Muscle layer of duodenum (tissue), 2 donors: ENCODE measurements around the gene SHROOM3.

Experiments used
- H3K27ac ChIP-seq: one replicate; pipeline ENCODE4 v1.7.0; 2013; ENCODE audit warnings: mild to moderate bottlenecking, low read length
- H3K27me3 ChIP-seq: one replicate; pipeline ENCODE4 v1.7.0; 2013; ENCODE audit warnings: low read depth, mild to moderate bottlenecking, control low read depth, low read length
- H3K36me3 ChIP-seq, 2 donors: one replicate each; pipeline ENCODE4 v1.7.0; 2013; ENCODE audit warnings: low read length in 2 of 2, control low read depth in 1 of 2, mild to moderate bottlenecking in 1 of 2; ENCODE audit not compliant: insufficient read depth in 2 of 2, control insufficient read depth in 1 of 2
- H3K4me1 ChIP-seq, 2 donors: one replicate each; pipeline ENCODE4 v1.7.0; 2013; ENCODE audit warnings: low read length in 2 of 2, mild to moderate bottlenecking in 2 of 2, control low read depth in 1 of 2, moderate library complexity in 1 of 2; ENCODE audit not compliant: insufficient read depth in 2 of 2, control insufficient read depth in 1 of 2
- H3K4me3 ChIP-seq, 2 donors: one replicate each; pipeline ENCODE4 v1.7.0; 2013; ENCODE audit warnings: low read length in 2 of 2, low read depth in 1 of 2, mild to moderate bottlenecking in 1 of 2
- H3K9me3 ChIP-seq, 2 donors: one replicate each; pipeline ENCODE4 v1.7.0; 2013; ENCODE audit warnings: low read length in 2 of 2, control low read depth in 1 of 2, mild to moderate bottlenecking in 1 of 2; ENCODE audit not compliant: control insufficient read depth in 1 of 2
- donor health status: healthy.

The SHROOM3 gene

GRCh38 chr4:76526585-76526990 lies 91.6 kb downstream of the SHROOM3 start:
- H3K9me3 ChIP-seq, result no peaks in the 10 kb centered on the region
- no peaks in the 10 kb centered on the region for H3K4me1 ChIP-seq
- no peak overlapping the region for H3K4me3 ChIP-seq
- H3K27ac ChIP-seq, result peak overlapping the region; percentile 34
- no peaks in the 10 kb centered on the region for H3K27me3 ChIP-seq
- no peaks in the 10 kb centered on the region for H3K36me3 ChIP-seq

- no peaks in the 10 kb centered on the region for H3K9me3 ChIP-seq
- H3K27me3 ChIP-seq, result no peaks in the 10 kb centered on the region
- H3K27ac ChIP-seq, result no peak overlapping the region
These were observed 92.6 kb downstream of the SHROOM3 start for GRCh38 chr4:76527666-76528065.

GRCh38 chr4:76531597-76531996 lies 96.6 kb downstream of the SHROOM3 start:
- Histone ChIP-seq H3K27ac (no peak overlapping the region), H3K9me3 (no peaks in the 10 kb centered on the region), H3K4me1 (peaks cover 0 to 10% of the 10 kb centered on the region in 2 donors), H3K36me3 (no peaks in the 10 kb centered on the region), H3K27me3 (no peaks in the 10 kb centered on the region), H3K4me3 (no peak overlapping the region)

More at GRCh38 chr4:76527666-76528065, 92.6 kb downstream of the SHROOM3 start:
- H3K4me3 ChIP-seq, result no peak overlapping the region
- H3K36me3 ChIP-seq, result no peaks in the 10 kb centered on the region
- peaks cover 0 to 3% of the 10 kb centered on the region in 2 donors for H3K4me1 ChIP-seq

- Histone ChIP-seq H3K36me3 (no peaks in the 10 kb centered on the region), H3K4me3 (no peak overlapping the region), H3K27ac (no peak overlapping the region), H3K27me3 (no peaks in the 10 kb centered on the region), H3K9me3 (no peaks in the 10 kb centered on the region), H3K4me1 (peaks cover 0 to 10% of the 10 kb centered on the region in 2 donors)
These were observed 97.8 kb downstream of the SHROOM3 start for GRCh38 chr4:76532805-76533204.

- H3K27me3 ChIP-seq, result no peaks in the 10 kb centered on the region
- H3K4me1 ChIP-seq, result peaks cover 0 to 10% of the 10 kb centered on the region in 2 donors
- H3K4me3 ChIP-seq, result no peak overlapping the region
- H3K36me3 ChIP-seq, result no peaks in the 10 kb centered on the region
- no peaks in the 10 kb centered on the region for H3K9me3 ChIP-seq
- H3K27ac ChIP-seq, result no peak overlapping the region
These were observed 98.3 kb downstream of the SHROOM3 start for GRCh38 chr4:76533314-76533713.

GRCh38 chr4:76535603-76536372 lies 100.8 kb downstream of the SHROOM3 start:
- Histone ChIP-seq H3K36me3 (no peaks in the 10 kb centered on the region), H3K4me1 (peaks cover 0 to 10% of the 10 kb centered on the region in 2 donors), H3K27ac (no peak overlapping the region), H3K27me3 (no peaks in the 10 kb centered on the region), H3K4me3 (no peak overlapping the region), H3K9me3 (no peaks in the 10 kb centered on the region)

GRCh38 chr4:76536373-76536689 lies 101.3 kb downstream of the SHROOM3 start:
- Histone ChIP-seq H3K4me1 (peaks cover 0 to 10% of the 10 kb centered on the region in 2 donors), H3K4me3 (no peak overlapping the region), H3K27me3 (no peaks in the 10 kb centered on the region), H3K9me3 (no peaks in the 10 kb centered on the region), H3K27ac (no peak overlapping the region), H3K36me3 (no peaks in the 10 kb centered on the region)

- H3K4me1 ChIP-seq, result peaks cover 0 to under 1% of the 10 kb centered on the region in 2 donors
- H3K27ac ChIP-seq, result no peak overlapping the region
- no peaks in the 10 kb centered on the region for H3K27me3 ChIP-seq
- H3K36me3 ChIP-seq, result no peaks in the 10 kb centered on the region
- H3K4me3 ChIP-seq, result no peak overlapping the region
- H3K9me3 ChIP-seq, result no peaks in the 10 kb centered on the region
These were observed 103.3 kb downstream of the SHROOM3 start for GRCh38 chr4:76538296-76538695.

GRCh38 chr4:76539979-76540378 lies 105.0 kb downstream of the SHROOM3 start:
- H3K27me3 ChIP-seq, result no peaks in the 10 kb centered on the region
- H3K4me3 ChIP-seq, result no peak overlapping the region
- H3K4me1 ChIP-seq, result no peaks in the 10 kb centered on the region
- H3K9me3 ChIP-seq, result no peaks in the 10 kb centered on the region
- no peak overlapping the region for H3K27ac ChIP-seq
- H3K36me3 ChIP-seq, result no peaks in the 10 kb centered on the region

- Histone ChIP-seq H3K36me3 (no peaks in the 10 kb centered on the region), H3K27me3 (no peaks in the 10 kb centered on the region), H3K27ac (no peak overlapping the region), H3K4me3 (no peak overlapping the region), H3K4me1 (no peaks in the 10 kb centered on the region), H3K9me3 (no peaks in the 10 kb centered on the region)
These were observed 105.5 kb downstream of the SHROOM3 start for GRCh38 chr4:76540486-76540885.

GRCh38 chr4:76543378-76543777 lies 108.3 kb downstream of the SHROOM3 start:
- Histone ChIP-seq H3K27ac (no peak overlapping the region), H3K4me1 (no peaks in the 10 kb centered on the region), H3K9me3 (no peaks in the 10 kb centered on the region), H3K27me3 (no peaks in the 10 kb centered on the region), H3K36me3 (peaks cover 0 to 4% of the 10 kb centered on the region in 2 donors), H3K4me3 (no peak overlapping the region)

GRCh38 chr4:76544725-76545124 lies 109.7 kb downstream of the SHROOM3 start:
- H3K4me3 ChIP-seq, result no peak overlapping the region
- H3K27ac ChIP-seq, result no peak overlapping the region
- no peaks in the 10 kb centered on the region for H3K9me3 ChIP-seq
- H3K27me3 ChIP-seq, result no peaks in the 10 kb centered on the region
- H3K36me3 ChIP-seq, result peaks cover 0 to 4% of the 10 kb centered on the region in 2 donors
- no peaks in the 10 kb centered on the region for H3K4me1 ChIP-seq
